ENCODE results near the gene FOXN1.

FOXN1 gene

GRCh38 chr17:28511858-28512461 lies 5.8 kb downstream of the FOXN1 start:
- DNase-seq (ENCODE audit: low spot score) = no peak
- no peak overlapping the region for H3K27ac ChIP-seq
- no peak overlapping the region for H3K4me3 ChIP-seq
- TF ChIP-seq CTCF (IDR thresholded peaks at IDR 0.05) = no peak

GRCh38 chr17:28513476-28513875 lies 7.3 kb downstream of the FOXN1 start:
- Histone ChIP-seq H3K4me3 (no peak overlapping the region), H3K27ac (no peak overlapping the region)
- DNase-seq (ENCODE audit: low spot score) = no peak
- TF ChIP-seq CTCF (IDR thresholded peaks at IDR 0.05) = no peak

- no peak for DNase-seq (ENCODE audit: low spot score)
- Histone ChIP-seq H3K27ac (no peak overlapping the region), H3K4me3 (no peak overlapping the region)
- no peak for TF ChIP-seq CTCF (IDR thresholded peaks at IDR 0.05)
Observed at GRCh38 chr17:28514561-28515002, 8.4 kb downstream of the FOXN1 start.

- no peak overlapping the region for H3K4me3 ChIP-seq
- no peak for TF ChIP-seq CTCF (IDR thresholded peaks at IDR 0.05)
- DNase-seq (ENCODE audit: low spot score) = no peak
- no peak overlapping the region for H3K27ac ChIP-seq
Observed at GRCh38 chr17:28515518-28515917, 9.4 kb downstream of the FOXN1 start.

GRCh38 chr17:28518132-28518531 lies 12.0 kb downstream of the FOXN1 start:
- no peak overlapping the region for H3K4me3 ChIP-seq
- no peak for DNase-seq (ENCODE audit: low spot score)
- TF ChIP-seq CTCF (IDR thresholded peaks at IDR 0.05) = no peak
- no peak overlapping the region for H3K27ac ChIP-seq

- no peak for DNase-seq (ENCODE audit: low spot score)
- Histone ChIP-seq H3K4me3 (no peak overlapping the region), H3K27ac (no peak overlapping the region)
- no peak for TF ChIP-seq CTCF (IDR thresholded peaks at IDR 0.05)
Observed at GRCh38 chr17:28518578-28518977, 12.4 kb downstream of the FOXN1 start.

- H3K4me3 ChIP-seq = no peak overlapping the region
- no peak for TF ChIP-seq CTCF (IDR thresholded peaks at IDR 0.05)
- no peak overlapping the region for H3K27ac ChIP-seq
- DNase-seq (ENCODE audit: low spot score) = no peak
Observed at GRCh38 chr17:28519236-28519635, 13.1 kb downstream of the FOXN1 start.
